ENCODE data around the gene TELO2. TPM values are rescaled to one million over a fixed set of nuclear protein-coding genes. Genes with fewer than 3 reads are reported as not detected.

The TELO2 gene
- total and polyA plus RNA-seq, 4 donors: 24.4 to 64.2 (median 42.8) TPM

DNA sequence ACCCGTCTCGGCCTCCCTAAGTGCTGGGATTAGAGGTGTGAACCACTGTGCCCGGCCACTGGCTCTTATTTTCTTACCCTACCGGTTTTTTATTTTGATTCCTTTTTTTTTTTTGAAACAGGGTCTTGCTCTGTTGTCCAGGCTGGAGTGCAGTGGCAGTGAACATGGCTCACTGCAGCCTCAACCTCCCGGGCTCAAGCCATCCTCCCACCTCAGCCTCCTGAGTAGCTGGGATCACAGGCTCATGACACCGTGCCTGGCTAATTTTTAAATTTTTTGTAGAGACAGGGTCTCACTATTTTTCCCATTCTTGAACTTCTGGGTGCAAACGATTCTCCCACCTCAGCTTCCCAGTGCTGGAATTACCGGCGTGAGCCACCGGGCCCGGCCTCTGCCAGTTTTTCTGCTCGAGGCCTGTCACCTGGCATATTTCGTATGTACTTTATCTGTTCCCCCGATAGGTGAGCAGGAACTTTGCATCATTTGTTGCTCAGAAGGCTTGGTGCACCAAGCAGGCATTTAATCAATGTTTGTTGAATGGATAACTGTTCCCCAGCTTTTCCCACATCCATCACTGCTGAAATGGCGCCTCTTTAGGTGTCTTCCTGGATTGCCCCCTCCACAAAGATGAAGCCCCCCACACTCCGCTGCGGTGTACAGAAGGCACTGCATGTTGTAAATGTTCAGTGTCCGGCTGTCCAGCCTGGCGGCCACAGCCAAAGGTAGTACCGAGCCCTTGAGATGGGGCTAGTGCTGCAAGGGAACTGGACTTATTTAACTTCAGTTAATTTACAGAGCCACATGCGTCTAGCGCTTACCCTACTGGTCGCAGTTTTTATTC lies 858 bp upstream of the TELO2 start:
- Histone ChIP-seq H3K4me1 (ENCODE audit: control insufficient read depth in 5 of 5, insufficient read depth in 5 of 5, low read length in 5 of 5) (peaks cover 0 to 18% (median 5%) of the 10 kb centered on the region in 5 donors), H3K36me3 (ENCODE audit: control insufficient read depth in 4 of 4, insufficient read depth in 4 of 4, low read length in 4 of 4) (peaks cover 0 to 23% (median 14%) of the 10 kb centered on the region in 4 donors), H3K9me3 (ENCODE audit: control insufficient read depth in 4 of 4, insufficient read depth in 3 of 4, low read length in 3 of 4) (no peaks in the 10 kb centered on the region), H3K4me3 (no peak overlapping the region), H3K27me3 (ENCODE audit: control insufficient read depth in 3 of 3, insufficient read depth in 3 of 3, low read length in 2 of 3) (no peaks in the 10 kb centered on the region), H3K9ac (ENCODE audit: insufficient read depth in 1 of 2, low read length in 2 of 2) (peak overlapping the region in 1 of 2 donors; percentile 61), H3K27ac (ENCODE audit: low read depth in 1 of 2, low read length in 1 of 2) (peak overlapping the region in 1 of 2 donors; percentile 81)
- 86 to 88% methylated on average over 23 of the region's 23 CpGs for WGBS, 2 donors
- ATAC-seq (ENCODE audit: insufficient read depth, low FRiP score) (no peak), DNase-seq (no peak)
- TF ChIP-seq, protein P1, sequence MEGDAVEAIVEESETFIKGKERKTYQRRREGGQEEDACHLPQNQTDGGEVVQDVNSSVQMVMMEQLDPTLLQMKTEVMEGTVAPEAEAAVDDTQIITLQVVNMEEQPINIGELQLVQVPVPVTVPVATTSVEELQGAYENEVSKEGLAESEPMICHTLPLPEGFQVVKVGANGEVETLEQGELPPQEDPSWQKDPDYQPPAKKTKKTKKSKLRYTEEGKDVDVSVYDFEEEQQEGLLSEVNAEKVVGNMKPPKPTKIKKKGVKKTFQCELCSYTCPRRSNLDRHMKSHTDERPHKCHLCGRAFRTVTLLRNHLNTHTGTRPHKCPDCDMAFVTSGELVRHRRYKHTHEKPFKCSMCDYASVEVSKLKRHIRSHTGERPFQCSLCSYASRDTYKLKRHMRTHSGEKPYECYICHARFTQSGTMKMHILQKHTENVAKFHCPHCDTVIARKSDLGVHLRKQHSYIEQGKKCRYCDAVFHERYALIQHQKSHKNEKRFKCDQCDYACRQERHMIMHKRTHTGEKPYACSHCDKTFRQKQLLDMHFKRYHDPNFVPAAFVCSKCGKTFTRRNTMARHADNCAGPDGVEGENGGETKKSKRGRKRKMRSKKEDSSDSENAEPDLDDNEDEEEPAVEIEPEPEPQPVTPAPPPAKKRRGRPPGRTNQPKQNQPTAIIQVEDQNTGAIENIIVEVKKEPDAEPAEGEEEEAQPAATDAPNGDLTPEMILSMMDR (IDR thresholded peaks at IDR 0.05; ENCODE audit: control extremely low read depth, extremely low read depth): no peak

DNA sequence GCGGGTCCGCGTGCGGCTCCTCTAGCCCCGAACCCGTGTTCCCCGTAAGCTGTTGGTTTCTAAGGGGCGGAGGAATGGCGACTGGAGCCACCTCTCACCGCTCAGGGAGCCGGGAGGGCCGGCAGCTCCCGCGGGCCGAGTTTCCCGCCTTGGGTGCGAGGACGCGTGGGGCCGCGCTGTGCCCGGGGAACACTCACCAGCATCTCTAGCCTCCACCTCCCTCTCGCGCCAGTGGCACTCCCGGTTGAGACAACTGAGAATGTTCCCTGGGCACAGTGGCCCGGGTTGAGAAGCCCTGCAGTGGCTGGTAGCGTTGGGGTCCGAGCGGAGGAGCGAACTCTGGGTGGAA lies 560 bp downstream of the TELO2 start:
- no peak for DNase-seq
- 1% methylated on average over 26 to 30 of the region's 30 CpGs for WGBS, 2 donors
- no peaks in the 10 kb centered on the region for H3K27me3 ChIP-seq (ENCODE audit: control insufficient read depth in 3 of 3, insufficient read depth in 3 of 3, low read length in 2 of 3)
- peaks cover 0 to 28% (median 16%) of the 10 kb centered on the region in 4 donors for H3K36me3 ChIP-seq (ENCODE audit: control insufficient read depth in 4 of 4, insufficient read depth in 4 of 4, low read length in 4 of 4)
- peaks cover 0 to 18% (median 5%) of the 10 kb centered on the region in 5 donors for H3K4me1 ChIP-seq (ENCODE audit: control insufficient read depth in 5 of 5, insufficient read depth in 5 of 5, low read length in 5 of 5)
- TF ChIP-seq, protein P1 (IDR thresholded peaks at IDR 0.05; ENCODE audit: control extremely low read depth, extremely low read depth): no peak
- ATAC-seq (ENCODE audit: insufficient read depth, low FRiP score): no peak
- H3K4me3 ChIP-seq: peak overlapping the region; percentile 78
- peak overlapping the region in 1 of 2 donors; percentile 63 for H3K9ac ChIP-seq (ENCODE audit: insufficient read depth in 1 of 2, low read length in 2 of 2)
- H3K27ac ChIP-seq (ENCODE audit: low read depth in 1 of 2, low read length in 1 of 2): peak overlapping the region; percentile 30 to 96
- no peaks in the 10 kb centered on the region for H3K9me3 ChIP-seq (ENCODE audit: control insufficient read depth in 4 of 4, insufficient read depth in 3 of 4, low read length in 3 of 4)

- peak overlapping the region in 1 of 2 donors; percentile 63 for H3K9ac ChIP-seq (ENCODE audit: insufficient read depth in 1 of 2, low read length in 2 of 2)
- ATAC-seq (ENCODE audit: insufficient read depth, low FRiP score) (no peak), DNase-seq (peak; percentile 50 to 73 (median 61))
- WGBS, 2 donors: 34 to 49% methylated on average over 25 of the region's 25 CpGs
- peaks cover 0 to 18% (median 5%) of the 10 kb centered on the region in 5 donors for H3K4me1 ChIP-seq (ENCODE audit: control insufficient read depth in 5 of 5, insufficient read depth in 5 of 5, low read length in 5 of 5)
- H3K4me3 ChIP-seq: peak overlapping the region; percentile 78
- TF ChIP-seq, protein P1 (IDR thresholded peaks at IDR 0.05; ENCODE audit: control extremely low read depth, extremely low read depth): peak; percentile 13
- H3K9me3 ChIP-seq (ENCODE audit: control insufficient read depth in 4 of 4, insufficient read depth in 3 of 4, low read length in 3 of 4): no peaks in the 10 kb centered on the region
- no peaks in the 10 kb centered on the region for H3K27me3 ChIP-seq (ENCODE audit: control insufficient read depth in 3 of 3, insufficient read depth in 3 of 3, low read length in 2 of 3)
- peak overlapping the region in 1 of 2 donors; percentile 96 for H3K27ac ChIP-seq (ENCODE audit: low read depth in 1 of 2, low read length in 1 of 2)
- H3K36me3 ChIP-seq (ENCODE audit: control insufficient read depth in 4 of 4, insufficient read depth in 4 of 4, low read length in 4 of 4): peaks cover 0 to 30% (median 17%) of the 10 kb centered on the region in 4 donors
These were observed 1.0 kb downstream of the TELO2 start for GRCh38 chr16:1494129-1494640.

All from lung (tissue), 12 donors.